HFFc6 (cell line): ENCODE measurements around the gene CAST. TPM values are rescaled to one million over a fixed set of nuclear protein-coding genes. Genes with fewer than 3 reads are reported as not detected.

Source experiments
- DNase-seq: peaks from one replicate; pipeline ENCODE4 v3.0.0-alpha.2; 2018
- H3K27ac Mint-ChIP-seq: 2 replicates; pipeline ENCODE4 v1.8.0; 2020; ENCODE audit warnings: mild to moderate bottlenecking, mixed read lengths
- H3K27me3 Mint-ChIP-seq: 2 replicates; pipeline ENCODE4 v1.8.0; 2021; ENCODE audit warnings: mild to moderate bottlenecking, moderate library complexity, mixed read lengths; ENCODE audit not compliant: insufficient read depth
- H3K36me3 Mint-ChIP-seq: 2 replicates; pipeline ENCODE4 v1.8.0; 2021; ENCODE audit warnings: low read depth, mixed read lengths
- H3K4me1 Mint-ChIP-seq: 2 replicates; pipeline ENCODE4 v1.8.0; 2020; ENCODE audit warnings: low read depth, mixed read lengths
- H3K4me3 Mint-ChIP-seq: 2 replicates; pipeline ENCODE4 v1.8.0; 2020; ENCODE audit warnings: mild to moderate bottlenecking, moderate library complexity, mixed read lengths
- H3K9me3 Mint-ChIP-seq: 2 replicates; pipeline ENCODE4 v1.8.0; 2020; ENCODE audit warnings: mild to moderate bottlenecking, mixed read lengths
- CTCF ChIP-seq: fragments of 200-600 bp; sonication (generic); IDR thresholded peaks from 2 replicates; pipeline ENCODE4 v1.5.0; 2021; ENCODE audit warnings: antibody characterized with exemption, mild to moderate bottlenecking
- total RNA-seq, 6 experiments: library from RNA; stranded (reverse); fragmentation: NEBNext Ultra II Directional; extraction: Animal tissue kit (Norgen Biotek cat#: 25700); gene quantifications; 2 replicates in 1 of 6; 3 replicates in 5 of 6; pipeline ENCODE4 v1.2.3, GENCODE V29; 2021

Gene CAST
- total RNA-seq, 6 experiments from 2014 or later: 274 to 342 (median 322) TPM

DNA sequence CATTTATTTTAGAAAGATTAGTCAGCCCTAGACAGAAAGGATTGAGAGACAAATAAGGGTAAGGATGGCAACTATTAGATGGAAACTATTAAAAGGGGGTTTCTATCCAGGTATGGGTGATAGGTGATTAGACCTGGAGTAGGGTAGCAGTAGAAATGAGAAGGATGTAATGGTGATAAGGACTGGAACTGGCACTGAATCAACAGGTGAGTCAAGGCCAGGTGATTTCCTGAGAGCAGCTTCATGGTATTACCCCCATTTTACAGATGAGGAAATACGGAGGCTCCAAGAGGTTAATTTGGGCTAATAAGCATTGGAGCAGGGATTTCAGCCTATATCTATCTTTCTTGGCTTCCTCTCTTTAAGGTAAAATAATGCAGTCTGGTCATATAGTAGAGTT lies 55.7 kb downstream of the CAST start:
- Mint-ChIP-seq H3K9me3 (no peaks in the 10 kb centered on the region), H3K27ac (peak overlapping the region; percentile 9; the same call in 1 of the 2 replicates), H3K36me3 (peaks cover 19% of the 10 kb centered on the region), H3K4me1 (peaks cover 65% of the 10 kb centered on the region), H3K27me3 (no peaks in the 10 kb centered on the region; the same call in 1 of the 2 replicates), H3K4me3 (no peak overlapping the region)
- no peak for DNase-seq
- TF ChIP-seq CTCF: no peak

- Mint-ChIP-seq H3K27me3 (no peaks in the 10 kb centered on the region; the same call in 1 of the 2 replicates), H3K27ac (no peak overlapping the region; the same call in 1 of the 2 replicates), H3K4me1 (peaks cover 63% of the 10 kb centered on the region), H3K4me3 (no peak overlapping the region), H3K9me3 (no peaks in the 10 kb centered on the region), H3K36me3 (peaks cover 17% of the 10 kb centered on the region)
- no peak for TF ChIP-seq CTCF
- DNase-seq: no peak
Measured at GRCh38 chr5:96718635-96719077, 56.5 kb downstream of the CAST start.

GRCh38 chr5:96720408-96720807 lies 58.2 kb downstream of the CAST start:
- peaks cover 17% of the 10 kb centered on the region for H3K36me3 Mint-ChIP-seq
- no peak overlapping the region for H3K4me3 Mint-ChIP-seq
- peak; percentile 55 for TF ChIP-seq CTCF
- DNase-seq: no peak
- H3K27ac Mint-ChIP-seq: peak overlapping the region; percentile 80
- H3K9me3 Mint-ChIP-seq: no peaks in the 10 kb centered on the region
- H3K27me3 Mint-ChIP-seq: no peaks in the 10 kb centered on the region; the same call in 1 of the 2 replicates
- H3K4me1 Mint-ChIP-seq: peaks cover 49% of the 10 kb centered on the region

- TF ChIP-seq CTCF: no peak
- peaks cover 45% of the 10 kb centered on the region for H3K4me1 Mint-ChIP-seq
- H3K4me3 Mint-ChIP-seq: no peak overlapping the region; the same call in 1 of the 2 replicates
- no peaks in the 10 kb centered on the region for H3K9me3 Mint-ChIP-seq
- DNase-seq: peak; percentile 34
- no peaks in the 10 kb centered on the region; the same call in 1 of the 2 replicates for H3K27me3 Mint-ChIP-seq
- H3K27ac Mint-ChIP-seq: peak overlapping the region; percentile 80
- H3K36me3 Mint-ChIP-seq: peaks cover 17% of the 10 kb centered on the region
Measured at GRCh38 chr5:96721351-96721977, 59.3 kb downstream of the CAST start.

- Mint-ChIP-seq H3K36me3 (peaks cover 4% of the 10 kb centered on the region; the same call in 1 of the 2 replicates), H3K27ac (no peak overlapping the region), H3K4me3 (no peak overlapping the region), H3K9me3 (no peaks in the 10 kb centered on the region), H3K27me3 (no peaks in the 10 kb centered on the region; the same call in 1 of the 2 replicates), H3K4me1 (peaks cover 22% of the 10 kb centered on the region)
- no peak for DNase-seq
- TF ChIP-seq CTCF: no peak
Measured at GRCh38 chr5:96725257-96725656, 63.1 kb downstream of the CAST start.
